Measurements from ENCODE around the gene EDDM3A.
A peak's percentile ranks its signal among the peaks of the same experiment; 100 is the strongest.
"Not testable (repeated sequence)": the region's sequence is repeated elsewhere in the genome, so short reads cannot be mapped to it uniquely, and the experiment has no call there.

The EDDM3A gene, protein sequence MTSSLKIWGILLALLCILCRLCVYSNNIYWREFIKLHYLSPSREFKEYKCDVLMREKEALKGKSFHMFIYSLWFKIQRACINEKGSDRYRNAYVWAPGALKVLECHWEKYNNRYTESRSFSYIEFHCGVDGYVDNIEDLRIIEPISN

DNA sequence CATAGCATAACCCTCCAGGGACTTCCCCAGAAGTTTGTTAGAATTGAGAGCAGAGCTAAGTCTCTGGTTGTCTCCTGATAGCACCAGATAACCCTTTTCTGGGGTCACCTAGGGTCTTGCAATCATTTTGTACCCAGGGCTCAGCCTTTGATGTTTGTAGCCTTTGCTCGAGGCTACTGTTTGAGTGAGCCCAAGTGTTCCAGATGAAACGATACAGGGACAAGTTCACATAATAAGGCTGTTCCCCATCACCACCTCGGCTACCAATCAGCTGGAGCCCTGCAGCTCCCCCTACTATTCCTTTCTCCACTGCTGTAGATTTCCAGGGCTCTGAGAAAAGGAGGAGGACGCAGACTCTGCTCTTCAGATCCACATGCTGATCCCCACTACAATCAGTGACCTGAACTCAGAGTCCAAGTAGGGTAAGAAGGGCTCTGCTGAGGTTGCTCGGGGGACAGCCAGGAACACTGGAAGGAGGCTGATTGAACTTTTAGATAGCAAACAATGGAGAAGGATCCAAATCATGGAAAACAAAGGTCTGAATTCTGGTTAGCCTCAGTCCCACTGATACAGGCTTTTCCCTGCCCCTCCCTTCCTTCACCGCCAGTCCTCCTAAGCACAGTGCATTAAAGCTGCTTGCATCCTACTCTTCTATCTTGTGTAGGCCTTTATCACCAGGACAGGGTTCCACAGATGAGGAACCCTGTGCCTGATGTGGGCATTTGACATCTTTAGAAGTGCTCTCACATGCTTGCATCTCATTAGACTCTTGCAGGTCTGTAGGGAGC lies at the start of gene EDDM3A:
EDDM3A (plus strand) TSS at position 317 of the 788 bp plus-strand sequence. CDS start 1,694 bp downstream, outside the sequence.
- no peak for DNase-seq (ENCODE audit: low read depth)
- TF ChIP-seq, protein P1, sequence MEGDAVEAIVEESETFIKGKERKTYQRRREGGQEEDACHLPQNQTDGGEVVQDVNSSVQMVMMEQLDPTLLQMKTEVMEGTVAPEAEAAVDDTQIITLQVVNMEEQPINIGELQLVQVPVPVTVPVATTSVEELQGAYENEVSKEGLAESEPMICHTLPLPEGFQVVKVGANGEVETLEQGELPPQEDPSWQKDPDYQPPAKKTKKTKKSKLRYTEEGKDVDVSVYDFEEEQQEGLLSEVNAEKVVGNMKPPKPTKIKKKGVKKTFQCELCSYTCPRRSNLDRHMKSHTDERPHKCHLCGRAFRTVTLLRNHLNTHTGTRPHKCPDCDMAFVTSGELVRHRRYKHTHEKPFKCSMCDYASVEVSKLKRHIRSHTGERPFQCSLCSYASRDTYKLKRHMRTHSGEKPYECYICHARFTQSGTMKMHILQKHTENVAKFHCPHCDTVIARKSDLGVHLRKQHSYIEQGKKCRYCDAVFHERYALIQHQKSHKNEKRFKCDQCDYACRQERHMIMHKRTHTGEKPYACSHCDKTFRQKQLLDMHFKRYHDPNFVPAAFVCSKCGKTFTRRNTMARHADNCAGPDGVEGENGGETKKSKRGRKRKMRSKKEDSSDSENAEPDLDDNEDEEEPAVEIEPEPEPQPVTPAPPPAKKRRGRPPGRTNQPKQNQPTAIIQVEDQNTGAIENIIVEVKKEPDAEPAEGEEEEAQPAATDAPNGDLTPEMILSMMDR (conservative IDR thresholded peaks at IDR 0.05; ENCODE audit: low read depth, low read length), result no peak

DNA sequence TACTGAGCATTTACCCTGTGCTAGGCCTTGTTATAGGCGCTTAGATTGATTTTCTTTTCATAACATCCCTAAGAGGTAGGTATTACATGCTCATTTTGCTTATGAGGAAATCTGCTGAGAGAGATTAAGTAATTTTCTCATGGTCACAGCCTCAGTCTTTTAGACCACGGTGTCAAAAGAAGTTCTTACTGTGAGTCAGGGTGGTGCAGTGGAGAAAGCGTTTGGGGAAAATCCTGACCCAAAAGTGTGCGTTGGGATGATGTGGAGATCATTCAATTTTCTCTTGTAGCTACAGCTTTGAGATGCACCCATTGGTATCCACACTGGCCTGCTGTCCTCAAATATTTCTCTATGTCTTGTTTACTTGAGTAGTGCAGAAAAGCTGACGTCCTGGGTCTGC lies 48.9 kb upstream of the EDDM3A start:
- H3K4me3 ChIP-seq (ENCODE audit: low read depth, low read length), result no peak overlapping the region
- TF ChIP-seq, protein P1 (conservative IDR thresholded peaks at IDR 0.05; ENCODE audit: low read depth, low read length), result no peak
- no peak for DNase-seq (ENCODE audit: low read depth)

More for the DNA sequence above, at the start of gene EDDM3A:
- H3K4me3 ChIP-seq (ENCODE audit: low read depth, low read length), result no peak within 1 kb of the TSS

DNA sequence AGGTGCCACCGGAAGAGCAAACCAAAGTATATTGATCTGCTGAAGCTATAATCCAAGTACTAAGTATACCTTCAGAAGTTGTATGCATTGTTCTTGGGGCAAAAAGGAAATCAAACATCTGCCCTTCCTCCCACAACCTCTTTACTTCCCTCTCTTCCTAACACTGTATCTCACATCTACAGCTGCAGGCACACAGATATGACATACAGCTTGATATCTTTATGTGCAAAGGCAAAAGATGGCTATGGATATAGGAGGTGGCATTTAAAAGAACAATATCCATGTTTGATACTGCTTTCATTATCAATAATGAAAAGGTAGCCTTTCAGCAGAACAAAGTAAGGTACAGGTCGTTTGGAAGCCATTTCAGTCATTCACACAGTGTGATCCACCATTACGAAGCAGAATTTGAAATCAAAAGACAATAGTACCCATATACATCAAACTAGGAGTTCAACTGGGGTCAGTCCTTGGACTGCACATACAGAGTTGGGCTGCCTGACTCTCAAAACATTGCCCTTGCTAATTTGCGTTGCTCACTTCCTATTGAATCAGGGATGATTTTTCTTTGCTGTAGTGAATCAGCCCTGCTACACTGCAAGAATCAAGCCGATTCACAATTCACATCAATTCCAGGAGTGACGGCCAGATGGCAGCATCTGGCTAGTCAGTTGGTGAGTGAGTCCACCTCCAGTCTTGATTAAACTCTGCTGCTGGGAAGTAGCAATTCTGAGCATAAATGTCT lies 48.2 kb upstream of the EDDM3A start:
- no peak overlapping the region for H3K4me3 ChIP-seq (ENCODE audit: low read depth, low read length)
- TF ChIP-seq, protein P1 (conservative IDR thresholded peaks at IDR 0.05; ENCODE audit: low read depth, low read length), result peak; percentile 87
- peak; percentile 85 for DNase-seq (ENCODE audit: low read depth)

DNA sequence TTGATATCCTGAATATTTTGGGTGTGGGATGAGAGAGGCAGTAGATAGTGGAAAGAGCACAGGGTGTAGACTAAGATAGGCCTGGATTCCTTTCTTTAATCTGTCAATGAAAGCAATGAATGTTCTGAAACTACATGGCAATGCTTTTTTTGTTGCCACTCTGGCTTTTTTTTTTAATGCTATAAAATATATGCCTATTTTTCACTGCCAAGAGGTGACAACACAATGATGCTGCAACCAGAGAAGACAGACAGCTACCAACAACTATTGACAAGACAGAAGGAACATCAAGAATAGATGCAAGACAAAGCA lies 47.7 kb upstream of the EDDM3A start:
- no peak overlapping the region for H3K4me3 ChIP-seq (ENCODE audit: low read depth, low read length)
- TF ChIP-seq, protein P1 (conservative IDR thresholded peaks at IDR 0.05; ENCODE audit: low read depth, low read length), result no peak
- DNase-seq (ENCODE audit: low read depth), result no peak

DNA sequence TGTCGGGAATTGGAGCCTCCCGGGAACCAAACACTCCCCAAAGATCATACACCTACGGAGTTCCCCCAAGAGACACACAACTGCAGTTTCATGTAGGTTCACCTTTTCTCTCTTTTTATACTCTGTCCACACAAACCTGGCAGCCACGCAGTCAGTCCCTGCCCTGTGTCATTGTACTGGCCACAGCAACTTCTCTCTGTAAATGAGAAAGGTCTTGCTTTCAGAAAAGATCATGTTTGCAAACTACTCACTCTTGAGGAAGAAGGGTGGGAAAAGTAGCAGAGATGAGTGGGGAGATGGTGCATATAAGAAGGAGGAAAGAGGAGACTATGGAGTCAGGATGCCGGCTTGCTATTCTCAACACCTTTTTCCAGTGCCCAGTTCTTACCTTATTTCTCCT lies 46.8 kb upstream of the EDDM3A start:
- H3K4me3 ChIP-seq (ENCODE audit: low read depth, low read length), result no peak overlapping the region
- no peak for DNase-seq (ENCODE audit: low read depth)
- TF ChIP-seq, protein P1 (conservative IDR thresholded peaks at IDR 0.05; ENCODE audit: low read depth, low read length), result no peak

DNA sequence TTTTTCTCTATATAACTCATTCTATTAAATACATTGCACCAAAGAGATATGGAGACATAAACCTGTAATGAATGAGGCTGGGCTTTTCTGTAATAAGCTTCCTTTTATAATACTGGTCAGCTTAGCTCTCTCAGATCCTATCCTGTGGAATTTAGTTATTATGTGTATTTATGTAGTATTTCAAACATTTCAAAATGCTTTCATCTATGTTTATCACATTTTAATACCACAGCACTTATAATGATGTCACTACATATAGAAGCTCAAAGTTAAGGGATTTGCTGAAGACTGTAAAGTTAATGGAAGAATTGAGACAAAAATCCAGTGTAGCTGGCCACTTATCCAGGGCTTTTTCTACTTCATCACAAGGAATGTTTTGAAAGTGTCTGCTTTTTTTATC lies 45.8 kb upstream of the EDDM3A start:
- no peak for DNase-seq (ENCODE audit: low read depth)
- TF ChIP-seq, protein P1 (conservative IDR thresholded peaks at IDR 0.05; ENCODE audit: low read depth, low read length), result no peak
- H3K4me3 ChIP-seq (ENCODE audit: low read depth, low read length), result no peak overlapping the region

DNA sequence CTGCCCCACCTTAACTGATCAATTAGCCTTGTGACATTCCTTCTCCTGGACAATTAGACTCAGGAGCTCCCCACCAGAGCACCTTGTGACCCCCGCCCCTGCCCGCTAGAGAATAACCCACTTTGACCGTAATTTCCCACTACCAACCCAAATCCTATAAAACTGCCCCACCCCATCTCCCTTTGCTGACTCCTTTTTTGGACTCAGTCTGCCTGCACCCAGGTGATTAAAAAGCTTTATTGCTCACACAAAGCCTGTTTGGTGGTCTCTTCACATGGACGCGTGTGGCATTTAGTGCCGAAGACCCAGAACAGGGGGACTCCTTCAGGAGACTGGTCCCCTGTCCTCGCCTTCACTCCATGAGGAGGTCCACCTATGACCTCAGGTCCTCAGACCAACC lies 44.7 kb upstream of the EDDM3A start:
- DNase-seq (ENCODE audit: low read depth); H3K4me3 ChIP-seq (ENCODE audit: low read depth, low read length): not testable (repeated sequence)

Measured in choroid plexus epithelial cell (primary cell).